K562 (cell line): ENCODE data around the gene TBC1D26. TPM values are rescaled to one million over a fixed set of nuclear protein-coding genes. Genes with fewer than 3 reads are reported as not detected.
"Not testable (repeated sequence)": the region's sequence is repeated elsewhere in the genome, so short reads cannot be mapped to it uniquely, and the experiment has no call there.

Experiments used
- GABPA ChIP-seq: fragments of 200-800 bp; sonication (Bioruptor generic); conservative IDR thresholded peaks from 2 replicates; pipeline ENCODE4 v1.6.1; 2016; ENCODE audit warnings: low read depth, missing genetic modification characterization, missing compliant biosample characterization
- HCFC1 ChIP-seq: IDR thresholded peaks from 2 replicates; pipeline ENCODE4 v1.6.1; 2012; ENCODE audit warnings: low read depth, low read length, improper control_type of control experiment
- HDAC2 ChIP-seq: fragments of 450-650 bp; IDR thresholded peaks from 2 replicates; pipeline ENCODE4 v1.6.1; 2016; ENCODE audit warnings: mild to moderate bottlenecking
- MBD2 ChIP-seq: sonication (generic); IDR thresholded peaks from 2 replicates; pipeline ENCODE4 v1.6.1; 2016; ENCODE audit warnings: low read depth, borderline replicate concordance
- PKNOX1 ChIP-seq: fragments of 450-650 bp; IDR thresholded peaks from 2 replicates; pipeline ENCODE4 v1.6.1; 2016
- POLR2A ChIP-seq: fragments of 450-650 bp; conservative IDR thresholded peaks from 2 replicates; pipeline ENCODE4 v1.6.1; 2016
- POLR2G ChIP-seq: fragments of 200-400 bp; formaldehyde crosslinking; IDR thresholded peaks from 2 replicates; pipeline ENCODE4 v1.6.1; 2017; ENCODE audit warnings: low read depth, mild to moderate bottlenecking, antibody characterized with exemption, low read length, moderate library complexity
- SIX5 ChIP-seq, 2 experiments: IDR thresholded peaks; 2 replicates each; pipeline ENCODE4 v1.6.1; 2011; ENCODE audit warnings: low read length in 2 of 2, borderline replicate concordance in 1 of 2, low read depth in 1 of 2, mild to moderate bottlenecking in 1 of 2, moderate library complexity in 1 of 2; ENCODE audit not compliant: insufficient read depth in 1 of 2
- ZBTB2 ChIP-seq: fragments of 450-650 bp; IDR thresholded peaks from 2 replicates; pipeline ENCODE4 v1.6.1; 2016; ENCODE audit warnings: antibody characterized with exemption
- ZBTB40 ChIP-seq, 2 experiments: fragments of 450-650 bp in 1 of 2; sonication (generic) in 1 of 2; formaldehyde crosslinking in 1 of 2; IDR thresholded peaks; 2 replicates each; pipeline versions ENCODE4 v1.7.1 to v1.9.0; 2016 to 2022; ENCODE audit warnings: inconsistent platforms in 1 of 2, mild to moderate bottlenecking in 1 of 2, missing genetic modification reagents in 1 of 2
- polyA plus RNA-seq, 8 experiments: library from polyadenylated mRNA; depleted of rRNA in 4 of 8; stranded (reverse) in 5 of 8; unstranded in 3 of 8; fragments of >200 nt; fragmentation: Nextera tagmentation in 2 of 8; fragmentation: Illumina TruSeq in 1 of 8; extraction: Ambion mirVana in 2 of 8; extraction: Trizol in 1 of 8; gene quantifications; 2 replicates each; pipeline versions ENCODE4 v1.2.1 to v1.2.3, GENCODE V29; 2011 to 2014; ENCODE audit warnings: inconsistent platforms in 1 of 8, missing spikeins in 1 of 8
- total RNA-seq, 7 experiments: library from RNA; depleted of rRNA in 6 of 7; stranded (reverse); fragments of >200 nt in 6 of 7; fragmentation: Illumina TruSeq in 2 of 7; extraction: Trizol in 2 of 7; gene quantifications; 2 replicates each; pipeline versions ENCODE4 v1.2.1 to v1.2.3, GENCODE V29; 2011 to 2021; ENCODE audit warnings: low replicate concordance in 1 of 7

Gene TBC1D26
- total and polyA plus RNA-seq, 9 of the 15 experiments (the other 6 are each of a cell fraction or from before 2014, with no cell fraction given), result 0.08 TPM; not detected in 8

- TF ChIP-seq ZBTB40 (IDR thresholded peaks at IDR 0.05) (peak; percentile 96), MBD2 (peak; percentile 28; the same call in 1 of the 2 replicates), GABPA (tag) (peak; percentile 94), SIX5 (IDR thresholded peaks at IDR 0.05; ENCODE audit: borderline replicate concordance in 1 of 2, insufficient read depth in 1 of 2, low read depth in 1 of 2, low read length in 2 of 2) (peak; percentile 39 to 60; a peak in 2 of 4 replicates), PKNOX1 (0 out of 2 replicates have a peak, but pooled peaks have one; percentile 28), HCFC1 (peak; percentile 81), HDAC2 (peak; percentile 42; the same call in 1 of the 2 replicates), POLR2G (peak; percentile 67), POLR2A (peak; percentile 79), ZBTB2 (peak; percentile 34; the same call in 1 of the 2 replicates)
- not testable (repeated sequence) for TF ChIP-seq ZBTB40 (CRISPR knock-in tag; IDR thresholded peaks at IDR 0.05)
These were observed 48.1 kb upstream of the TBC1D26 start, which contains the start of gene TRIM16 (continued) for GRCh38 chr17:15683824-15684478.
